ENCODE results near the gene TST. TPM values are rescaled to one million over a fixed set of nuclear protein-coding genes. Genes with fewer than 3 reads are reported as not detected.

The TST gene
- polyA plus RNA-seq, 1 of the 3 experiments (the other 2 are of a cell fraction), result 49.4 TPM

GRCh38 chr22:37052386-37053309 lies 33.4 kb upstream of the TST start:
- CTCF ChIA-PET, result interaction anchor here (1.0 to 1.6 kb wide), 2 partner anchors 9 to 145 kb away, joined by 3 to 5 read pairs; no protein-coding TSS in a partner anchor
- POLR2A ChIA-PET, result interaction anchor here (0.8 to 1.5 kb wide), 4 partner anchors 10 to 277 kb away, joined by 3 to 4 read pairs (median 3); partner anchors contain the start of gene IFT27
- no peaks in the 10 kb centered on the region for H3K9me3 ChIP-seq
- H3K9ac ChIP-seq, result peak overlapping the region; percentile 79
- H3K4me3 ChIP-seq (ENCODE audit: low read depth in 2 of 2, low read length in 1 of 2), result peak overlapping the region; percentile 84 to 88
- H3K4me1 ChIP-seq (ENCODE audit: control insufficient read depth in 1 of 2, insufficient read depth in 2 of 2, low read depth in 1 of 2, low read length in 1 of 2), result peaks cover 0 to 10% of the 10 kb centered on the region in 2 experiments; a peak in 1 of 4 replicates
- peaks cover 16% of the 10 kb centered on the region; the same call in 1 of the 2 replicates for H3K79me2 ChIP-seq (ENCODE audit: insufficient read depth)
- peak overlapping the region; percentile 95 for H3K4me2 ChIP-seq
- H3F3A ChIP-seq (replicated peaks; ENCODE audit: insufficient read depth), result no peaks in the 10 kb centered on the region
- no peaks in the 10 kb centered on the region for H4K20me1 ChIP-seq (ENCODE audit: insufficient read depth)
- no peak for DNase-seq
- WGBS (ENCODE audit: low lambda C conversion rate), result 64% methylated on average over 24 of the region's 25 CpGs
- H2AFZ ChIP-seq (ENCODE audit: low read depth), result no peak overlapping the region; the same call in 1 of the 2 replicates
- no peaks in the 10 kb centered on the region for H3K9me2 ChIP-seq
- no peak for TF ChIP-seq REST (IDR thresholded peaks at IDR 0.05; ENCODE audit: low read depth, low read length)
- TF ChIP-seq POLR2AphosphoS5 (IDR thresholded peaks at IDR 0.05; ENCODE audit: low read depth, low read length), result no peak
- TF ChIP-seq CTCF (IDR thresholded peaks at IDR 0.05), result no peak
- TF ChIP-seq TAF1 (IDR thresholded peaks at IDR 0.05; ENCODE audit: borderline replicate concordance, low read depth, low read length), result no peak
- TF ChIP-seq RFX5 (IDR thresholded peaks at IDR 0.05; ENCODE audit: low read length), result no peak
- no peak for TF ChIP-seq PBX3 (IDR thresholded peaks at IDR 0.05)
- no peak for TF ChIP-seq IRF3 (IDR thresholded peaks at IDR 0.05; ENCODE audit: low read depth, low read length)
- no peak for TF ChIP-seq TEAD4 (IDR thresholded peaks at IDR 0.05; ENCODE audit: borderline replicate concordance, insufficient read depth)
- no peak for TF ChIP-seq SMC3 (IDR thresholded peaks at IDR 0.05; ENCODE audit: low read depth, low read length)
- TF ChIP-seq RCOR1 (IDR thresholded peaks at IDR 0.05; ENCODE audit: low read length), result no peak
- TF ChIP-seq EP300 (IDR thresholded peaks at IDR 0.05; ENCODE audit: borderline replicate concordance in 1 of 2, low read depth in 1 of 2, low read length in 1 of 2), result no peak
- TF ChIP-seq JUND (IDR thresholded peaks at IDR 0.05), result no peak
- no peak for TF ChIP-seq RXRA (IDR thresholded peaks at IDR 0.05; ENCODE audit: borderline replicate concordance, low read depth)
- TF ChIP-seq MAX (IDR thresholded peaks at IDR 0.05; ENCODE audit: low read depth), result no peak
- TF ChIP-seq FOSL2 (IDR thresholded peaks at IDR 0.05; ENCODE audit: borderline replicate concordance, low read depth), result no peak
- peaks cover 0 to 34% of the 10 kb centered on the region in 2 experiments for H3K36me3 ChIP-seq (replicated peaks in 1 of 2; ENCODE audit: control insufficient read depth in 1 of 2, insufficient read depth in 2 of 2, low read length in 1 of 2)
- H3K27me3 ChIP-seq (ENCODE audit: insufficient read depth), result no peaks in the 10 kb centered on the region
- H3K27ac ChIP-seq (ENCODE audit: low read depth in 2 of 2, low read length in 1 of 2), result peak overlapping the region in 1 of 2 experiments; percentile 49; a peak in 1 of 4 replicates

Measured in SK-N-SH (cell line).